IPS-11a (cell line): ENCODE results near the gene FMC1.
A peak's percentile ranks its signal among the peaks of the same experiment; 100 is the strongest.

Experiments used
- H3K4me3 ChIP-seq: one replicate; pipeline ENCODE4 v1.5.1; 2013; ENCODE audit warnings: low read depth, low read length, control low read depth

FMC1 gene

GRCh38 chr7:139340037-139340807 is 915 bp upstream of the FMC1 start:
- peak overlapping the region; percentile 99 for H3K4me3 ChIP-seq

GRCh38 chr7:139340808-139341057 is 404 bp upstream of the FMC1 start:
- H3K4me3 ChIP-seq: peak overlapping the region; percentile 99

GRCh38 chr7:139341776-139342226 is 664 bp downstream of the FMC1 start:
- peak overlapping the region; percentile 99 for H3K4me3 ChIP-seq

GRCh38 chr7:139345042-139345441 is 3.9 kb downstream of the FMC1 start:
- H3K4me3 ChIP-seq: no peak overlapping the region

GRCh38 chr7:139351027-139351426 is 9.9 kb downstream of the FMC1 start:
- no peak overlapping the region for H3K4me3 ChIP-seq

- H3K4me3 ChIP-seq: no peak overlapping the region
Observed at GRCh38 chr7:139354729-139355128, 13.6 kb downstream of the FMC1 start.

- H3K4me3 ChIP-seq: no peak overlapping the region
Observed at GRCh38 chr7:139355320-139355719, 14.2 kb downstream of the FMC1 start.

GRCh38 chr7:139357729-139358506 is 16.8 kb downstream of the FMC1 start:
- peak overlapping the region; percentile 97 for H3K4me3 ChIP-seq

GRCh38 chr7:139358541-139359365 is 17.6 kb downstream of the FMC1 start:
- peak overlapping the region; percentile 97 for H3K4me3 ChIP-seq

- peak within 1 kb of the TSS; percentile 97 for H3K4me3 ChIP-seq
Observed at GRCh38 chr7:139359366-139360209, 18.5 kb downstream of the FMC1 start, which contains the start of gene LUC7L2. TSS of gene LUC7L2 (plus strand) at chr7:139359894. CDS start at chr7:139360262, 368 bp downstream.

GRCh38 chr7:139360210-139360947 is 19.2 kb downstream of the FMC1 start:
- peak overlapping the region; percentile 97 for H3K4me3 ChIP-seq

- peak overlapping the region; percentile 97 for H3K4me3 ChIP-seq
Observed at GRCh38 chr7:139360948-139361307, 19.8 kb downstream of the FMC1 start.

GRCh38 chr7:139361523-139361922 is 20.4 kb downstream of the FMC1 start:
- peak overlapping the region; percentile 97 for H3K4me3 ChIP-seq

- H3K4me3 ChIP-seq: no peak overlapping the region
Observed at GRCh38 chr7:139362302-139362701, 21.2 kb downstream of the FMC1 start.

- no peak overlapping the region for H3K4me3 ChIP-seq
Observed at GRCh38 chr7:139362981-139363380, 21.8 kb downstream of the FMC1 start.

- no peak overlapping the region for H3K4me3 ChIP-seq
Observed at GRCh38 chr7:139365336-139365735, 24.2 kb downstream of the FMC1 start.

- no peak overlapping the region for H3K4me3 ChIP-seq
Observed at GRCh38 chr7:139366400-139366799, 25.3 kb downstream of the FMC1 start.

GRCh38 chr7:139367438-139368155 is 26.5 kb downstream of the FMC1 start:
- H3K4me3 ChIP-seq: no peak overlapping the region

GRCh38 chr7:139370301-139370942 is 29.3 kb downstream of the FMC1 start:
- no peak overlapping the region for H3K4me3 ChIP-seq
